OCI-LY7 (cell line): ENCODE data around the gene SCYGR7. TPM values are rescaled to one million over a fixed set of nuclear protein-coding genes. Genes with fewer than 3 reads are reported as not detected.
"Not testable (repeated sequence)": the region's sequence is repeated elsewhere in the genome, so short reads cannot be mapped to it uniquely, and the experiment has no call there.

Source experiments
- BruUV-seq: library from RNA; stranded (reverse); fragments of 400-500 nt; replicated peaks from 2 replicates; lab custom pipeline; 2021; lab: Mats Ljungman, UMichigan
- CTCF ChIA-PET: fragments of 300-600 bp; sonication (Branson Sonifier 250); formaldehyde crosslinking; loops from one replicate; lab custom pipeline; 2022; ENCODE audit warnings: antibody characterized with exemption; ENCODE audit not compliant: unreplicated experiment; lab: Charles Lee
- POLR2A ChIA-PET: fragments of 300-600 bp; sonication (Branson Sonifier 250); formaldehyde crosslinking; loops from one replicate; lab custom pipeline; 2022; ENCODE audit warnings: antibody characterized with exemption; lab: Charles Lee
- DNase-seq: peaks from one replicate; pipeline ENCODE4 v3.0.0-alpha.2; 2015; ENCODE audit warnings: low spot score
- H2AFZ ChIP-seq: fragments of 200-600 bp; sonication (generic), shearing (Covaris generic); 2 replicates; pipeline ENCODE4 v1.6.1; 2014; ENCODE audit warnings: mild to moderate bottlenecking, antibody characterized with exemption, low read length, moderate library complexity
- H3K27ac ChIP-seq: fragments of 200-600 bp; sonication (generic); 2 replicates; pipeline ENCODE4 v1.5.1; 2014; ENCODE audit warnings: mixed run types, low read depth, mild to moderate bottlenecking, moderate library complexity, low read length, inconsistent platforms; ENCODE audit not compliant: poor library complexity, severe bottlenecking
- H3K36me3 ChIP-seq: fragments of 200-600 bp; sonication (generic); 2 replicates; pipeline ENCODE4 v1.6.1; 2014; ENCODE audit warnings: mild to moderate bottlenecking, antibody characterized with exemption, low read length, moderate library complexity, mixed read lengths; ENCODE audit not compliant: insufficient read depth
- H3K4me1 ChIP-seq: fragments of 200-600 bp; sonication (generic); 2 replicates; pipeline ENCODE4 v1.5.1; 2014; ENCODE audit warnings: mild to moderate bottlenecking, low read length; ENCODE audit not compliant: insufficient read depth, poor library complexity, severe bottlenecking
- H3K4me2 ChIP-seq: fragments of 200-600 bp; sonication (generic); 2 replicates; pipeline ENCODE4 v1.6.1; 2014; ENCODE audit warnings: mild to moderate bottlenecking, low read length
- H3K4me3 ChIP-seq: fragments of 200-600 bp; sonication (generic); 2 replicates; pipeline ENCODE4 v1.5.1; 2014; ENCODE audit warnings: mild to moderate bottlenecking, low read depth, low read length; ENCODE audit not compliant: poor library complexity, severe bottlenecking
- H3K79me2 ChIP-seq: fragments of 200-600 bp; sonication (generic); 2 replicates; pipeline ENCODE4 v1.6.1; 2016; ENCODE audit warnings: low read depth, mild to moderate bottlenecking, low read length, moderate library complexity, mixed read lengths; ENCODE audit not compliant: insufficient read depth
- H3K9me2 ChIP-seq: fragments of 200-600 bp; sonication (generic); 2 replicates; pipeline ENCODE4 v1.6.1; 2016; ENCODE audit warnings: mild to moderate bottlenecking, low read length, mixed read lengths; ENCODE audit not compliant: insufficient read depth
- H3K9me3 ChIP-seq: fragments of 200-600 bp; sonication (generic); 2 replicates; pipeline ENCODE4 v1.6.1; 2014; ENCODE audit warnings: mild to moderate bottlenecking, mixed run types, low read length, mixed read lengths
- H4K20me1 ChIP-seq: fragments of 200-600 bp; sonication (generic); 2 replicates; pipeline ENCODE4 v1.6.1; 2014; ENCODE audit warnings: mild to moderate bottlenecking, antibody characterized with exemption, low read length, moderate library complexity, mixed read lengths; ENCODE audit not compliant: insufficient read depth
- EZH2phosphoT487 ChIP-seq: fragments of 200-600 bp; sonication (generic); IDR thresholded peaks from 2 replicates; pipeline ENCODE4 v1.6.1; 2018; ENCODE audit warnings: low read depth, borderline replicate concordance, mild to moderate bottlenecking, mixed run types, antibody characterized with exemption, low read length, moderate library complexity, mixed read lengths
- intact Hi-C: fragments of 100-400 bp; cut with micrococcal nuclease; formaldehyde crosslinking; loops from one replicate; pipeline ENCODE4 v1.10.0; 2022; ENCODE audit not compliant: unreplicated experiment
- total RNA-seq, 2 experiments: library from RNA; depleted of rRNA in 1 of 2; stranded (reverse); fragments of >200 nt in 1 of 2; shearing (Covaris generic) in 1 of 2; gene quantifications; 2 replicates each; pipeline ENCODE4 v1.2.3, GENCODE V29; 2014 to 2022
- TF ChIP-seq, protein P1 (sequence below): fragments of 200-600 bp; sonication (generic); conservative IDR thresholded peaks from 2 replicates; pipeline ENCODE4 v1.5.1; 2014; ENCODE audit warnings: mild to moderate bottlenecking, antibody characterized with exemption, low read length, moderate library complexity, mixed read lengths

The SCYGR7 gene
- total RNA-seq, 2 experiments from 2014 or later, result not detected

DNA sequence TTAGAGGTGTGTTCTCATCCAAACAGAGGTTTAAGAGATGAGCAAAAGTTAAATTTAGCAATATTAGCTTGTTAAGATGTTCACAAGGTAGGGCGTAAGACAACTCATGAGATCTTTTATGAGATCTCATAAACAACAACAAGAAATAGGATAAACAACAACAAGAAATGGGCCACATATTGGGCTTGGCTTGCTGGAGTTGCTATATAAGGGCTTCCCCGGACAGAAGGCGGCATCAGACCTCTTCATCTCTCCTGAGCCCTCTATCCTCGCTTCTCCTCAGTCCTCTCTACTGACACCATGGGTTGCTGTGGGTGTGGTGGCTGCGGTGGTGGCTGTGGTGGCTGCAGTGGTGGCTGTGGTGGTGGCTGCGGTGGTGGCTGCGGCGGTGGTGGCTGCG is 17.5 kb downstream of the SCYGR7 start, which contains the start of gene SCYGR8:
Gene SCYGR8 (plus strand): TSS at position 301 of the 400 bp plus-strand sequence. CDS start 0 bp downstream, at position 301.
- no peaks in the 10 kb centered on the region for H4K20me1 ChIP-seq
- no peaks in the 10 kb centered on the region for H3K9me2 ChIP-seq
- H3K4me2 ChIP-seq, result no peak within 1 kb of the TSS
- ChIA-PET CTCF (no interaction called here), POLR2A (no interaction called here)
- no peak within 1 kb of the TSS for H2AFZ ChIP-seq
- intact Hi-C loops, result no loop called here
- H3K27ac ChIP-seq, result no peak within 1 kb of the TSS
- H3K79me2 ChIP-seq, result no peaks in the 10 kb centered on the region
- no peaks in the 10 kb centered on the region for H3K36me3 ChIP-seq
- TF ChIP-seq, protein P1, sequence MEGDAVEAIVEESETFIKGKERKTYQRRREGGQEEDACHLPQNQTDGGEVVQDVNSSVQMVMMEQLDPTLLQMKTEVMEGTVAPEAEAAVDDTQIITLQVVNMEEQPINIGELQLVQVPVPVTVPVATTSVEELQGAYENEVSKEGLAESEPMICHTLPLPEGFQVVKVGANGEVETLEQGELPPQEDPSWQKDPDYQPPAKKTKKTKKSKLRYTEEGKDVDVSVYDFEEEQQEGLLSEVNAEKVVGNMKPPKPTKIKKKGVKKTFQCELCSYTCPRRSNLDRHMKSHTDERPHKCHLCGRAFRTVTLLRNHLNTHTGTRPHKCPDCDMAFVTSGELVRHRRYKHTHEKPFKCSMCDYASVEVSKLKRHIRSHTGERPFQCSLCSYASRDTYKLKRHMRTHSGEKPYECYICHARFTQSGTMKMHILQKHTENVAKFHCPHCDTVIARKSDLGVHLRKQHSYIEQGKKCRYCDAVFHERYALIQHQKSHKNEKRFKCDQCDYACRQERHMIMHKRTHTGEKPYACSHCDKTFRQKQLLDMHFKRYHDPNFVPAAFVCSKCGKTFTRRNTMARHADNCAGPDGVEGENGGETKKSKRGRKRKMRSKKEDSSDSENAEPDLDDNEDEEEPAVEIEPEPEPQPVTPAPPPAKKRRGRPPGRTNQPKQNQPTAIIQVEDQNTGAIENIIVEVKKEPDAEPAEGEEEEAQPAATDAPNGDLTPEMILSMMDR, result no peak
- TF ChIP-seq EZH2phosphoT487, result no peak
- no peak for DNase-seq
- no peaks in the 10 kb centered on the region for H3K4me1 ChIP-seq
- H3K9me3 ChIP-seq, result no peaks in the 10 kb centered on the region
- no TSS peak for BruUV-seq
- H3K4me3 ChIP-seq, result no peak within 1 kb of the TSS

- no peak overlapping the region for H2AFZ ChIP-seq
- intact Hi-C loops, result no loop called here
- POLR2A ChIA-PET, result no interaction called here
- no peak overlapping the region for H3K27ac ChIP-seq
- H4K20me1 ChIP-seq, result no peaks in the 10 kb centered on the region
- no peak overlapping the region for H3K4me2 ChIP-seq
- TF ChIP-seq, protein P1, result peak; percentile 35; the same call in 1 of the 2 replicates
- no peak for TF ChIP-seq EZH2phosphoT487
- no TSS peak for BruUV-seq
- H3K9me2 ChIP-seq, result no peaks in the 10 kb centered on the region
- DNase-seq, result no peak
- no peaks in the 10 kb centered on the region for H3K36me3 ChIP-seq
- no peaks in the 10 kb centered on the region for H3K4me1 ChIP-seq
- CTCF ChIA-PET, result no interaction called here
- no peaks in the 10 kb centered on the region for H3K9me3 ChIP-seq
- H3K4me3 ChIP-seq, result no peak overlapping the region
- H3K79me2 ChIP-seq, result no peaks in the 10 kb centered on the region
Measured at GRCh38 chr2:227748079-227748478, 19.9 kb downstream of the SCYGR7 start.

DNA sequence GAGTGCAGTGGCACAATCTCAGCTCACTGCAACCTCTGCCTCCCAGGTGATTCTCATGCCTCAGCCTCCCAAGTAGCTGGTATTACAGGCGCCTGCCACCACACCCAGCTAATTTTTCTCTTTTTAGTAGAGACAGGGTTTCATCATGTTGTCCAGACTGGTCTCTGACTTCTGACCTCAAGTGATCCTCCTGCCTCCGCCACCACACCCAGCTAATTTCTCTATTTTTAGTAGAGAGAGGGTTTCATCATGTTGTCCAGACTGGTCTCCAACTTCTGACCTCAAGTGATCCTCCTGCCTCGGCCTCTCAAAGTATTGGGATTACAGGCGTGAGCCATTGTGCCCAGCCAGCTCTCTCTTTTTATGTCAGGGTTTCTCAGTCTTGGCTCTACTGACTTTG is 28.1 kb downstream of the SCYGR7 start:
- H3K36me3 ChIP-seq, BruUV-seq, H3K4me2 ChIP-seq, H3K9me3 ChIP-seq, H3K79me2 ChIP-seq, H3K27ac ChIP-seq, H4K20me1 ChIP-seq, H3K9me2 ChIP-seq, POLR2A ChIA-PET, intact Hi-C loops, H3K4me3 ChIP-seq, DNase-seq, H3K4me1 ChIP-seq, H2AFZ ChIP-seq: not testable (repeated sequence)
- CTCF ChIA-PET, result interaction anchor here (0.8 kb wide), 1 partner anchor 10 kb away, joined by 3 read pairs; no protein-coding TSS in a partner anchor
